ENCODE measurements around the gene LARP1. TPM values are rescaled to one million over a fixed set of nuclear protein-coding genes. Genes with fewer than 3 reads are reported as not detected.

Gene LARP1
- total RNA-seq, 4 donors from 2014 or later, result 79.7 to 128 (median 101) TPM

- H3K27me3 ChIP-seq, result no peaks in the 10 kb centered on the region
- no peak for DNase-seq (ENCODE audit: extremely low spot score)
- H3K4me1 ChIP-seq, result peaks cover 82 to 95% (median 85%) of the 10 kb centered on the region in 4 donors
- no peak overlapping the region for H3K27ac ChIP-seq (replicated peaks in 1 of 4)
- no peaks in the 10 kb centered on the region for H3K9me3 ChIP-seq
- 97% methylated on average over 2 of the region's 2 CpGs for WGBS
- H3K36me3 ChIP-seq, result no peaks in the 10 kb centered on the region
- no peak for TF ChIP-seq POLR2A (IDR thresholded peaks at IDR 0.05; ENCODE audit: low read depth)
- TF ChIP-seq CTCF (IDR thresholded peaks at IDR 0.05), result no peak
- TF ChIP-seq POLR2AphosphoS5 (IDR thresholded peaks at IDR 0.05), result no peak
- no peak for TF ChIP-seq EP300 (IDR thresholded peaks at IDR 0.05)
- intact Hi-C loops (cut with DNase I), result no loop called here
- H3K4me3 ChIP-seq, result no peak overlapping the region
Observed at GRCh38 chr5:154768207-154768606, 13.0 kb downstream of the LARP1 start.

- Histone ChIP-seq H3K9me3 (no peaks in the 10 kb centered on the region), H3K27me3 (no peaks in the 10 kb centered on the region), H3K27ac (replicated peaks in 1 of 4) (peak overlapping the region in 1 of 4 donors; percentile 57), H3K4me1 (peaks cover 92 to 97% (median 96%) of the 10 kb centered on the region in 4 donors), H3K36me3 (no peaks in the 10 kb centered on the region), H3K4me3 (no peak overlapping the region)
- intact Hi-C loops (cut with DNase I), result no loop called here
- TF ChIP-seq EP300 (IDR thresholded peaks at IDR 0.05) (no peak), POLR2AphosphoS5 (IDR thresholded peaks at IDR 0.05) (no peak)
- no peak for DNase-seq (ENCODE audit: extremely low spot score)
- 77% methylated on average over 2 of the region's 2 CpGs for WGBS
Observed at GRCh38 chr5:154770111-154770510, 14.9 kb downstream of the LARP1 start.

- peak overlapping the region in 1 of 4 donors; percentile 29 for H3K4me3 ChIP-seq
- H3K27me3 ChIP-seq, result no peaks in the 10 kb centered on the region
- no peaks in the 10 kb centered on the region for H3K9me3 ChIP-seq
- intact Hi-C loops (cut with DNase I), result no loop called here
- H3K4me1 ChIP-seq, result peaks cover 92 to 97% (median 96%) of the 10 kb centered on the region in 4 donors
- peak overlapping the region; percentile 9 to 57 (median 29) for H3K27ac ChIP-seq (replicated peaks in 1 of 4)
- no peak for TF ChIP-seq CTCF (IDR thresholded peaks at IDR 0.05)
- no peak for TF ChIP-seq EP300 (IDR thresholded peaks at IDR 0.05)
- no peak for TF ChIP-seq POLR2A (IDR thresholded peaks at IDR 0.05; ENCODE audit: low read depth)
- TF ChIP-seq POLR2AphosphoS5 (IDR thresholded peaks at IDR 0.05), result no peak
- 27% methylated on average over 6 of the region's 10 CpGs for WGBS
- no peak for DNase-seq (ENCODE audit: extremely low spot score)
- no peaks in the 10 kb centered on the region for H3K36me3 ChIP-seq
Observed at GRCh38 chr5:154771383-154771901, 16.3 kb downstream of the LARP1 start.

GRCh38 chr5:154773326-154773725, 18.1 kb downstream of the LARP1 start:
- TF ChIP-seq CTCF (IDR thresholded peaks at IDR 0.05), result no peak
- no peak for TF ChIP-seq POLR2A (IDR thresholded peaks at IDR 0.05; ENCODE audit: low read depth)
- TF ChIP-seq POLR2AphosphoS5 (IDR thresholded peaks at IDR 0.05), result no peak
- no peak for TF ChIP-seq EP300 (IDR thresholded peaks at IDR 0.05)
- no peaks in the 10 kb centered on the region for H3K36me3 ChIP-seq
- no peaks in the 10 kb centered on the region for H3K9me3 ChIP-seq
- no peaks in the 10 kb centered on the region for H3K27me3 ChIP-seq
- no peak overlapping the region for H3K27ac ChIP-seq (replicated peaks in 1 of 4)
- H3K4me3 ChIP-seq, result no peak overlapping the region
- DNase-seq (ENCODE audit: extremely low spot score), result no peak
- peaks cover 83 to 96% (median 88%) of the 10 kb centered on the region in 4 donors for H3K4me1 ChIP-seq
- intact Hi-C loops (cut with DNase I), result no loop called here
- WGBS, result 60% methylated on average over 1 of the region's 3 CpGs

GRCh38 chr5:154776167-154776566, 21.0 kb downstream of the LARP1 start:
- H3K27ac ChIP-seq (replicated peaks in 1 of 4), result no peak overlapping the region
- H3K4me1 ChIP-seq, result peaks cover 83 to 94% (median 88%) of the 10 kb centered on the region in 4 donors
- TF ChIP-seq POLR2AphosphoS5 (IDR thresholded peaks at IDR 0.05) (no peak), CTCF (IDR thresholded peaks at IDR 0.05) (no peak), POLR2A (IDR thresholded peaks at IDR 0.05; ENCODE audit: low read depth) (no peak), EP300 (IDR thresholded peaks at IDR 0.05) (no peak)
- WGBS, result 100% methylated on average over 1 of the region's 1 CpG
- no peak for DNase-seq (ENCODE audit: extremely low spot score)
- no peaks in the 10 kb centered on the region for H3K9me3 ChIP-seq
- H3K36me3 ChIP-seq, result no peaks in the 10 kb centered on the region
- intact Hi-C loops (cut with DNase I), result no loop called here
- no peak overlapping the region for H3K4me3 ChIP-seq
- H3K27me3 ChIP-seq, result no peaks in the 10 kb centered on the region

Data from esophagus muscularis mucosa (tissue), 4 donors.